Gastrocnemius medialis (tissue), 4 donors: ENCODE measurements around the gene PRKCE.

Source experiments
- CTCF ChIP-seq, 5 experiments: fragments of 450-650 bp in 3 of 5; fragments of 200-600 bp in 2 of 5; sonication (generic) in 2 of 5; IDR thresholded peaks in 4 of 5; conservative IDR thresholded peaks in 1 of 5; 1 replicate in 4 of 5; 2 replicates in 1 of 5; pipeline ENCODE4 v1.5.1; 2016 to 2019; ENCODE audit warnings: antibody characterized with exemption in 5 of 5, mild to moderate bottlenecking in 3 of 5, moderate library complexity in 3 of 5
- POLR2A ChIP-seq, 2 donors: fragments of 450-650 bp; IDR thresholded peaks; one replicate each; pipeline ENCODE4 v1.6.1; 2017; ENCODE audit warnings: antibody characterized with exemption in 2 of 2, mild to moderate bottlenecking in 2 of 2, moderate library complexity in 2 of 2

DNA sequence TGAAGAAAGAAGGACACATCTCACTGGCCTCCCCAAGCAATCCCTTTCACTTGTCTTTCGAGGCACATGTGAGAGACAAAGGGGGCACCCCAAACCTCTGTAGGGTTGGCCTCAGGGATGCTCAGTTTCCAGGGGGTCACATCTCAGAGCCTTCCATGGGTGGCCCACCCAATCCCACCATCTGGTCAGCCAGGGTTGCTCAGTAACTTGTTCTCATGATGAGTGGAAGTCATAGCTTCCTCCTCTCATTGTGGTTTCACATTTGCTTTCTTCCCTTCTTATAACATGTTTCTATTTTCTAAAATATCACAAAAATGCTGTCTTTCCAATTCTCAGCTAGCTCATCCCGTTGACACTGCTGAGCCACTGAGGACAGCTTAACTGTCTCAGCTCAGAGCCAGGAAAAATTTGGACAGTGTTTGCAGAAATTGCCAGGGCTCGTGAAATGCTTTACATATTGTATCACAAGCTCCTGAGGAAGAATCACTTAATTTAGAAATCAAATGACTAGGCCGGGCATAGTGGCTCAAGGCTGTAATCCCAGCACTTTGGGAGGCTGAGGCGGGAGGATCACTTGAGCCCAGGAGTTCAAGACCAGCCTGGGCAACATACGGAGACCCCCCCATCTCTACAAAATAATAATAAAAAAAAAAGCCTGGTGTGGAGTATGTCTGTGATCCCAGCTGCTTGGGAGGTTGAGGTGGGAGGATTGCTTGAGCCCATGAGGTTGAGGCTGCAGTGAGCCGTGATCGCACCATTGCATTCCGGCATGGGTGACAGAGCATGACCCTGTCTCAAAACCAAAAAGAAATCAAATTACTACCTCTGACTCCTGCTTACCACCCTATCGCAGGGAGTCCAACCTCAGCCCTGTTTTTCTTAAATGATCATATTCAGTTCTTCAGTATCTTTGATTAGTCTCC is 129.3 kb downstream of the PRKCE start:
- TF ChIP-seq POLR2A (IDR thresholded peaks at IDR 0.05): no peak
- TF ChIP-seq CTCF (IDR thresholded peaks at IDR 0.05 in 4 of 5, conservative IDR thresholded peaks at IDR 0.05 in 1 of 5): no peak
